Measurements from ENCODE around the gene CRABP1.

CRABP1 gene

GRCh38 chr15:78317145-78317836 lies 22.9 kb upstream of the CRABP1 start:
- DNase-seq (ENCODE audit: low read depth) = no peak

GRCh38 chr15:78319588-78319987 lies 20.6 kb upstream of the CRABP1 start:
- no peak for DNase-seq (ENCODE audit: low read depth)

GRCh38 chr15:78320183-78320582 lies 20.0 kb upstream of the CRABP1 start:
- no peak for DNase-seq (ENCODE audit: low read depth)

GRCh38 chr15:78321041-78321570 lies 19.0 kb upstream of the CRABP1 start:
- DNase-seq (ENCODE audit: low read depth) = no peak

- DNase-seq (ENCODE audit: low read depth) = no peak
Observed at GRCh38 chr15:78321786-78322185, 18.4 kb upstream of the CRABP1 start.

GRCh38 chr15:78322243-78322642 lies 17.9 kb upstream of the CRABP1 start:
- no peak for DNase-seq (ENCODE audit: low read depth)

- DNase-seq (ENCODE audit: low read depth) = no peak
Observed at GRCh38 chr15:78322724-78323521, 17.2 kb upstream of the CRABP1 start.

GRCh38 chr15:78323693-78324092 lies 16.5 kb upstream of the CRABP1 start:
- DNase-seq (ENCODE audit: low read depth) = no peak

- no peak for DNase-seq (ENCODE audit: low read depth)
Observed at GRCh38 chr15:78324144-78324543, 16.0 kb upstream of the CRABP1 start.

GRCh38 chr15:78325092-78325843 lies 14.9 kb upstream of the CRABP1 start:
- DNase-seq (ENCODE audit: low read depth) = no peak

- no peak for DNase-seq (ENCODE audit: low read depth)
Observed at GRCh38 chr15:78327466-78327865, 12.7 kb upstream of the CRABP1 start.

GRCh38 chr15:78329625-78330024 lies 10.5 kb upstream of the CRABP1 start:
- DNase-seq (ENCODE audit: low read depth) = no peak

GRCh38 chr15:78334845-78335244 lies 5.3 kb upstream of the CRABP1 start:
- no peak for DNase-seq (ENCODE audit: low read depth)

- no peak for DNase-seq (ENCODE audit: low read depth)
Observed at GRCh38 chr15:78335985-78336384, 4.2 kb upstream of the CRABP1 start.

- DNase-seq (ENCODE audit: low read depth) = no peak
Observed at GRCh38 chr15:78338781-78339180, 1.4 kb upstream of the CRABP1 start.

- DNase-seq (ENCODE audit: low read depth) = no peak
Observed at GRCh38 chr15:78339559-78339958, 594 bp upstream of the CRABP1 start.

GRCh38 chr15:78341057-78341987 lies 1.2 kb downstream of the CRABP1 start:
- DNase-seq (ENCODE audit: low read depth) = no peak

- DNase-seq (ENCODE audit: low read depth) = no peak
Observed at GRCh38 chr15:78342021-78342420, 1.9 kb downstream of the CRABP1 start.

GRCh38 chr15:78343276-78344060 lies 3.3 kb downstream of the CRABP1 start:
- DNase-seq (ENCODE audit: low read depth) = no peak

GRCh38 chr15:78345396-78346125 lies 5.4 kb downstream of the CRABP1 start:
- DNase-seq (ENCODE audit: low read depth) = no peak

All from activated T-cell treated with anti-CD3 and anti-CD28 coated beads for 1 hour (primary cell).